A549 treated with AZD2906 at 1 μM for 4 hours (cell line): ENCODE data around the gene SPAG16. TPM values are rescaled to one million over a fixed set of nuclear protein-coding genes. Genes with fewer than 3 reads are reported as not detected.

ENCODE experiments used
- total RNA-seq: library from RNA; stranded (reverse); fragments of 200-300 nt; extraction: Qiagen RNA extraction; gene quantifications from 5 replicates; pipeline ENCODE4 v1.2.3, GENCODE V29; 2022

Gene SPAG16
- total RNA-seq: 10.5 to 14.1 TPM (median 11.8 TPM) in 5 replicates

DNA sequence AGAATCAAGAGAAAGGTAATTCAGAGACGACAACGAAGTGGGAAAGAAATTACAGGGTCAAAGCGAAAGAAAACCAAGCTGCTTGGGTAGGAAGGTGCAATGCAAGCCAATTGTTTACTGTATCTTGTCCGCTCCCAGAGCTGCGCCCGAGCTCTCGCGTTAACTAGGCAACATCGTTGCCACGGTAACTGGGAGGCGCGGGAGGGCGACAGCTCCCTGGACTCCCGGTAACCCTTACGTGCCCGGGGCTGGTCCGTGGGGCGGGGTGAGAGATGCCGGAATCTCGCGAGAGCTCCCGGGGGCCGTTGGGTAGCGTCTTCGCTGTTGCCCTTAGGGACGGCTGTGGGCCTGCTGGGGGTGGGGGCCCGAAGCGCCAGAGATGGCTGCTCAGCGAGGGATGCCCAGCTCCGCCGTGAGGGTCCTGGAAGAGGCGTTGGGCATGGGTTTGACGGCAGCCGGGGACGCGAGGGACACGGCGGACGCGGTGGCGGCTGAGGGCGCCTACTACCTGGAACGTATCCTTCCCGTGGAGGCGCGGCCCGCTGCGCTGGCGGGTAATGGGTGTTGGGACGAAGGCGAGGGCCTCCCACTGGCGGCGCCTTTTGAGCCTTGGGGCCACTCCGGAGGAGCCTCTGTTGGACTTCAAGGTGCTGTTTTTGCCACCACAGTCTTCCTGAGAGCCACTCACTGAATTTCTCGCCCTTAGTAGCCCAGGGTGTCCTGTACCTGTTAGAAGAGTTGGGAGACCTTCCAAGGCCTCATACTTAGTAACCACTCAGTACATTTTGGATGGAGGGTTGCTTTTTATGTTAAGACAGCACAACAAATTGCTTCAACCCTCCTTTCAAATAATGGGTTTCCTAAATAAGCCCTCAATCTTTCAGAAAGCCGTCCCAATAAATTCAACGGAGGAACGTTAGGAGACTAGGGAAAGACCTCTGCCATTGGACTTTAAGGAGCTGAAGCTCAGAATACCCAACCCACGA, at the start of gene SPAG16:
Gene SPAG16 (plus strand): TSS at position 360 of the 986 bp plus-strand sequence.

DNA sequence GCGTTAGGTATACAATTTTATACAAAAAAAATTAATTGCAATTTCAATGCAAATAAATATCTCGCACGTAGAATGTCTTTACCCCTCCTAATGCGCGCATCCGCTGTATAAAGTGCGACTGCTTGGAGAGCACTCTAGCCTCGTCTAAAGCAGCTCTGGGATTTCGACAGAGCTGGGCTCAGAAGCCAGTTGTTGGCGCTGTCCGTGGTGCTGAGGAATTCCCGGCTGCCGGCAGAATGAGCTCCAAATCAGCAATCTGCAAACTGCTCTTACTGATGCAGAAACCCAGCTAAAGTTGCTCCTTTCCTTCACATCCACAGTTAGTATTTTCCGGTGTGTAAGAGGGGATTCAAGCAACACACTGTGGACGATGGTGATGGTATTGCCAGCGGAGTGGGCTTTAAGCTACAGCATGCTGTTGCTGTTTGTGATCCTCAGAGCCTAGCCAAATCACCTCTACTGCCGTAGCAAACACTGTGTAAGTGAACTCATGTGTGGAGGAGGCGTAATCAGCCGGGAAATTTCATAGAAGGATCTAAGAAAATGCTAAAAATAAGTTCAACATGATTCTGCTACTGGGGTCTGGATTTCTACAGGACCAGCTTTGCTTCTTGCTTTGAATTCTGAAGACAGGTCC, 1126.8 kb downstream of the SPAG16 start, which contains the start of gene VWC2L:
Gene VWC2L (plus strand): TSS at position 137 of the 637 bp plus-strand sequence. CDS start 3,140 bp downstream, outside the sequence.

Other genes with a start within 250 kb of the SPAG16 start
- gene IKZF2, start 132.9 kb upstream of the SPAG16 start, total RNA-seq: 0.14 to 0.33 TPM (median 0.29 TPM) in 5 replicates